Dermis blood vessel endothelial cell (primary cell): Measurements from ENCODE around the gene PIERCE2. TPM values are rescaled to one million over a fixed set of nuclear protein-coding genes. Genes with fewer than 3 reads are reported as not detected.
"Not testable (repeated sequence)": the region's sequence is repeated elsewhere in the genome, so short reads cannot be mapped to it uniquely, and the experiment has no call there.

ENCODE experiments used
- DNase-seq: peaks from one replicate; pipeline ENCODE4 v3.0.0; 2010
- total RNA-seq: library from RNA; depleted of rRNA; stranded (reverse); fragments of >200 nt; gene quantifications from 2 replicates; pipeline ENCODE4 v1.2.3, GENCODE V29; 2014

The PIERCE2 gene, protein sequence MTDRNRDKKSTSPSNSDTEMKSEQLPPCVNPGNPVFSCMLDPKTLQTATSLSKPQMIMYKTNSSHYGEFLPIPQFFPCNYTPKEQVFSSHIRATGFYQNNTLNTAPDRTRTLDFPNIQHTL
- 0.79 and 0.85 TPM in 2 replicates for total RNA-seq

GRCh38 chr15:55408012-55408928 is at the start of gene PIERCE2, which contains the start of gene CCPG1:
Gene PIERCE2 (plus strand): TSS chr15:55408495. CDS start chr15:55408769, 274 bp downstream.
Gene CCPG1 (minus strand): TSS chr15:55408359. CDS start chr15:55389424, 18,935 bp downstream.
- DNase-seq = peak; percentile 96

DNA sequence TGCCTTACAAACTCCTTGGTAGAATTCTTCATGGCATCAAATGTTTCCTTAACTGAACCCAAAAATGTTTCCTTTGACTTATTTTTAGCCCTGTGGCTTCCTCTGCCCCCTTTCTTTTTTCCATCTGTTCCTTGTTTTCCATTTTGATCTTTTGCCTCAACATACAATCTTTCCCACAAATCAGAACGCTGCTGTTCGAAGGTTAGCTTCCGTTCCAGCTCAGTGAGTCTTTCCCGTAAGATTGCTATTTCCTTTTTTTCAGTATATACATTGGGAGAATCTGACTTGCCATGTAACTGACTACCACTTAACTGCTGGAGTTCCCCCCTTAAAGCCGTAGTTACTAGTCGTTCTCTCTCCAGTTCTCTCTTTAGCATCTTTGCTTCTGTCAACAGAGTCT is 48.0 kb upstream of the PIERCE2 start:
- DNase-seq = peak; percentile 29

DNA sequence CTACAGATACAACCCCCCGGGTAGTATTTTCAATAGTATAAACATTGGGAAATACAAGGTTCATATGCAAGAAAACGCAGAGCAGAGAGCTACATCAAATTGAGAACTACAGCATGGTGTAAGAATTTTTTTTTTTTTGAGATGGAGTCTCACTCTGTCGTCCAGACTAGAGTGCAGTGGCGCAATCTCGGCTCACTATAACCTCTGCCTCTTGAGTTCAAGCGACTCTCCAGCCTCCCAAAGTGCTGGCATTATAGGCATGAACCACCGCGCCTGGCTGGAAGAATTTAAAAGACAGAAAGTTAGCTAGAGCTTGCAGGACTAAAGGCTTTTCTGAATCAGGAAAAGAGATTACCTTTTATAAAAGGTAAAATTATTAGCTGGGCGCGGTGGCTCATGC is 47.2 kb upstream of the PIERCE2 start:
- DNase-seq = no peak

- DNase-seq = no peak
Measured at GRCh38 chr15:55362641-55363040, 45.7 kb upstream of the PIERCE2 start.

DNA sequence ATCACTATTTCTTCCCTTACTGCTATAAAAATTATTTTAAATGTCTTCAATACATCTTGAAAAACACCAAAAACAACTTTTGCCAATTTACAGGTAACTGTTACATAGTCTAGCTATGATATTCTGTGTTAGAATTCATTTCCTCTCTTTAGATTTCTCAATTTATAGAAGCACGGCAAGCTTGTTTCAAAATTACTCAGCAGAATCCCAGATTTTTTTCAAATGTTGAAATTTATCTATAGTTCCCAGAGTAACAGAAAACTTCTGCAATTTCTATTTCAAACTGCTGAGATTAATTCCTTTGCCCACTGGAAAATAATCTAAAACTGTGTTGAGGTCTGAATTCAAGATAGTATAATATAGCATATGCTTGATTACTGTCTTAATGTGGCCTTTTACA is 41.3 kb upstream of the PIERCE2 start:
- no peak for DNase-seq

DNA sequence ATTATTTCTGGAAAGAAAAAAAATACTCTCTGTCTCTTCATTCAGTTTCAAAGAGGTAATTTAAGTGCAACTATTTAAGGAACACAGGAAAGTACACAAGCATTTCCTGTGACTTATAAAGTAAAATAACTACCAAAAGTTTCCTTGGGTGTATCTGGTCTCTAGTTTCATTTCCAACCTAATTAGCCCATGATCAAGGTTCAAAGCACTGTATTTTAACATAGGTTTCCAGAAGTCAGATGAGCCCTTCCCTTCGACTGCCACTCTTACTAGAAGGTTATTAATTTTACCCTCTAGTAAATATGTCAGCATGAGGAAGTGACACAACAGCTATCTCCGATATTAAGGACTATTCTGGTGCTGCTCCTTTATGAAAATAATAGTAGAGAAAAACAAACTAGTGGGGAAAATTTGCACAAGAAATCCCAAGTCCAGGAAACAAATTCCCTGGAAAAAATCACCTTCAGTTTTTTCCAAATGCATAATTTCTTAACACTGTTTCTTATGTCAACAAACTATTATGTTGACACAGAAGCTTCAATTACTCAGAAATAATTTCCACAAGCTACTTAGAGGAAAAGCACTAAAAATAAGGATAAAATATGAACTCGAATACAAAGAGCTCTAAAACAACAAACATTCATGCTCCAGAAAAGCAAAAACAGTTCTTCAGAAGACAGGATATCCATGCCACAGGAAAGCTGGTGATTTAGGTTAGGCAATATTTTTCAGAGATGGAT is 35.4 kb upstream of the PIERCE2 start:
- DNase-seq = peak; percentile 41

DNA sequence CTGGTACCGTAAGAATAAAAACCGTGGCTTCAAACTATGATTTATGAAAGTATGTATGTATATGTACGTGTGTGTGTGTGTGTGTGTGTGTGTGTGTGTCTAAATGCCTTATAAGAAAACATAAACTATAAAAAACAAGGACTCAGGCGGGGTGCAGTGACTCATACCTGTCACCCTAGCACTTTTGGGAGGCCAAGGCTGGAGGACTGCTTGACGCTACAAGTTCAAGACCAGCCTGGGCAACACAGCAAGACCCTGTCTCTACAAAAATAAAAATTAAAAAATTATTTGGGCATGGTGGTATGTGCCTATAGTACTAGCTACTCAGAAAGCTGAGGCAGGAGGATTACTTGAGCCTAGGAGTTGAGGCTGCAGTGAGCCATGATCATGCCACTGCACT is 29.2 kb upstream of the PIERCE2 start:
- DNase-seq = no peak

DNA sequence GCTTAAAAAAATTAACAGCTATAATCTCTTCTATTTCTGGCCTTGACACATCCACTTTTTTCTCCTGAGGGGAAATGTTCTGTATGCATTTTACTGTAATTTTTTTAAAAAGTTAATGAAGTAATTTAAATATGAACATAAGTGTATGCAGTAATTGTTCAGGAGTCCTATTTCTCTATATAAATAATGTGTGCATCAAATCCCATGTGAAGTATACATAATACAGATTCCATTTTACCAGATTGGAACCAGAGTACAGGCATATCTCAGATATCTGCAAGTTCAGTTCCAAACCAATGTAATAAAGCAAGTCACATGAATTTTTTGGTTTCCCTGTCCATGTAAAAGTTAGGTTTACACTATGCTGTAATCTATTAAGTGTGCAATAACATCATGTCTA is 26.7 kb upstream of the PIERCE2 start:
- DNase-seq = no peak

DNA sequence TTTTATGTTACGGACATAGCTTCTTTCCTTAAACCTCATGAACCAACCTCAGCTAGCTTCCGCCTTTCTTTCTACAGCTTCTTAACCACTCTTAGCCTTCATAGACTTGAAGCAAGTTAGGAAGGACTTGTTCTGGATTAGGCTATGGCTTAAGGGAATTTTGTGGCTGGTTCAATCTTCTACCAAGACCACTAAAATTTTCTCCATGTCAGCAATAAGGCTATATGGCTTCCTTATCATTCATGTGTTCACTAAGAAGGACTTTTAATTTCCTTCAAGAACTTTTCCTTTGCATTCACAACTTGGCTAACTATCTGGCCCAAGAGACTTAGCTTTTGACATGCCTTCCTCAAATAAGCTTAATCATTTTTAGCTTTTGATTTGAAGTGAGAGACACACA is 24.6 kb upstream of the PIERCE2 start:
- DNase-seq = no peak

DNA sequence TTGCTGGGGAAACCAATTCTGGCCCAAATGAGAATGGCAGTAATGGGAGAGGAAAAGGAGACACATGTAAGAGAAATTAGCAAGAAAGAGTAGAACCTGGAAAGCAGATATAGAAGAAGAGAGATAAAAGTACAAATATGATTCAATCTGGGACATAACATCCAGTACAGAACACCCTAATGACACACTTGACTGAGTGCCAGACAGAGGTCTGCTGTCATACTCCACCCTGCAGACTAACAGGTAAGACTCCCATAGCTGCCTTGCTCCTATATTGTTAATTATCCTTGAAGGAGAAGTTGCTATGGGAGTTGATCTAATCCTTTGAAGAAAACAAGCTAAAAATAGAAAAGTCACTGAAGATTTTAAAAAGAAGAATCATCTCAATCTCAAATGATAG is 21.3 kb upstream of the PIERCE2 start:
- DNase-seq = no peak

- peak; percentile 13 for DNase-seq
Measured at GRCh38 chr15:55389264-55389607, 19.1 kb upstream of the PIERCE2 start.

GRCh38 chr15:55394694-55395093 is 13.6 kb upstream of the PIERCE2 start:
- no peak for DNase-seq

DNA sequence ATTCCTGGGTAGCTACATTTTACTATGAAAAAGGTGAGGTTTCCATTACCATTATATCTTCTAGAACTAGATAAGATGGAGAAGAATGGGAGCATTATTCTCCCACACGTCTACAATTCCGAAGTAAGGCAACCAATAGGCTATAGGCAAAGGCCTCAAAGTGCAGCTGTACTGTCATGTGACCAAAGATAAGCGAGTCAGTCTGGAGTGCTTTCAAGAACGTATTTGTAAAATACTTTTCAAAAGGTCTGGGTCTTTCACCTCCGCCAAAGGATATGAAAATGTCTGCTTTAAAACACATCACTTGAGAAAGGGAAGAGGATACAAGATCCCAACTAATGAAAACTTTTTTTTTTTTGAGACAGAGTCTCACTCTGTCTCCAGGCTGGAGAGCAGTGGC is 10.1 kb upstream of the PIERCE2 start:
- DNase-seq = no peak

GRCh38 chr15:55400050-55400449 is 8.2 kb upstream of the PIERCE2 start:
- not testable (repeated sequence) for DNase-seq

DNA sequence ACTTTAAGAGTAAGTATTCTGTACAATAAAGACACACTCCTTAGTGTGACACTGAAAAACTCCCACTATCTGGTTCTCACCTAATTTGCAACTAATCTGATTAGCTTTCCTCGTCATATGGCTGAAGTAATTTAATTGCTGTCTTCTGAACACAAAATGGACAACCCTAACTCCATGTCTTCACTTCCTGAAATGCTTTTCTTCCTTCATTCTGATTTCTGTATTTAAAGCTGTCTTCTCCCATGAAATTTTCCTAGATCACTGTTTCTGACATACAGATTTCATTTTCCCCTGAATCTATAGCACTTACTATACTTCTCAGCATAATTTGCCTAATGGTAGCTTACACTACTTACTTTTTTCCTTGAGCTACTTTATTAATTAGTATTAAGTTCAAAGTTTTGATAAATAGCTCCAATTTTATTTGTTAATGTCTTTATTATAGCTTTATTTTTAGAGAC is 6.5 kb upstream of the PIERCE2 start:
- DNase-seq = no peak

GRCh38 chr15:55402707-55403106 is 5.6 kb upstream of the PIERCE2 start:
- DNase-seq = peak; percentile 10

GRCh38 chr15:55403531-55403930 is 4.8 kb upstream of the PIERCE2 start:
- DNase-seq = peak; percentile 39

- DNase-seq = no peak
Measured at GRCh38 chr15:55407498-55408011, 740 bp upstream of the PIERCE2 start.

- not testable (repeated sequence) for DNase-seq
Measured at GRCh38 chr15:55408976-55409375, 681 bp downstream of the PIERCE2 start.

GRCh38 chr15:55417678-55418077 is 9.4 kb downstream of the PIERCE2 start:
- not testable (repeated sequence) for DNase-seq

GRCh38 chr15:55420171-55420866 is 12.0 kb downstream of the PIERCE2 start:
- no peak for DNase-seq

GRCh38 chr15:55422089-55422488 is 13.8 kb downstream of the PIERCE2 start:
- no peak for DNase-seq
